ENCODE data around the gene PIAS4. TPM values are rescaled to one million over a fixed set of nuclear protein-coding genes. Genes with fewer than 3 reads are reported as not detected.

The PIAS4 gene
- total and polyA plus RNA-seq, 9 of the 15 experiments (the other 6 are each of a cell fraction or from before 2014, with no cell fraction given) = 0.27 to 34.9 (median 14.4) TPM

- H4K20me1 ChIP-seq (replicated peaks; ENCODE audit: control insufficient read depth, insufficient read depth, low read length) = peaks cover 44% of the 10 kb centered on the region
- peaks cover 58% of the 10 kb centered on the region for H3K79me2 ChIP-seq (ENCODE audit: control insufficient read depth, insufficient read depth, low read length)
- TF ChIP-seq MTA1 (IDR thresholded peaks at IDR 0.05; ENCODE audit: borderline replicate concordance) (no peak), ESRRB (CRISPR knock-in tag; IDR thresholded peaks at IDR 0.05; ENCODE audit: borderline replicate concordance) (no peak), AFF1 (IDR thresholded peaks at IDR 0.05; ENCODE audit: low read depth in 1 of 2, partially characterized antibody in 2 of 2) (no peak), NFXL1 (CRISPR knock-in tag; IDR thresholded peaks at IDR 0.05) (no peak), ESRRA (IDR thresholded peaks at IDR 0.05; ENCODE audit: borderline replicate concordance, low read depth) (no peak), HNRNPK (IDR thresholded peaks at IDR 0.05; ENCODE audit: low read depth, low read length, poor library complexity, severe bottlenecking) (no peak), MXI1 (IDR thresholded peaks at IDR 0.05; ENCODE audit: low read depth, low read length) (0 out of 2 replicates have a peak, but pooled peaks have one; percentile 18), ZBTB33 (CRISPR knock-in tag; IDR thresholded peaks at IDR 0.05) (0 out of 2 replicates have a peak, but pooled peaks have one; percentile 20), E2F5 (CRISPR knock-in tag; IDR thresholded peaks at IDR 0.05) (no peak)
- TF ChIP-seq, protein P1, sequence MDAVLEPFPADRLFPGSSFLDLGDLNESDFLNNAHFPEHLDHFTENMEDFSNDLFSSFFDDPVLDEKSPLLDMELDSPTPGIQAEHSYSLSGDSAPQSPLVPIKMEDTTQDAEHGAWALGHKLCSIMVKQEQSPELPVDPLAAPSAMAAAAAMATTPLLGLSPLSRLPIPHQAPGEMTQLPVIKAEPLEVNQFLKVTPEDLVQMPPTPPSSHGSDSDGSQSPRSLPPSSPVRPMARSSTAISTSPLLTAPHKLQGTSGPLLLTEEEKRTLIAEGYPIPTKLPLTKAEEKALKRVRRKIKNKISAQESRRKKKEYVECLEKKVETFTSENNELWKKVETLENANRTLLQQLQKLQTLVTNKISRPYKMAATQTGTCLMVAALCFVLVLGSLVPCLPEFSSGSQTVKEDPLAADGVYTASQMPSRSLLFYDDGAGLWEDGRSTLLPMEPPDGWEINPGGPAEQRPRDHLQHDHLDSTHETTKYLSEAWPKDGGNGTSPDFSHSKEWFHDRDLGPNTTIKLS (IDR thresholded peaks at IDR 0.05; ENCODE audit: borderline replicate concordance, low read depth) = no peak
These were observed 57.1 kb downstream of the PIAS4 start for GRCh38 chr19:4064496-4065260.

More at GRCh38 chr19:4064496-4065260, 57.1 kb downstream of the PIAS4 start:
- in situ Hi-C loops (cut with MboI) (no loop called here), intact Hi-C loops (cut with micrococcal nuclease) (loop anchor here (5.0 to 10.0 kb wide), 3 partner anchors 57 to 120 kb away; partner anchors contain the start of genes ANKRD24, MAP2K2, PIAS4 and SIRT6)
- CTCF ChIA-PET (ENCODE audit: low intra/inter-chr PET ratio) = no interaction called here
- no peaks in the 10 kb centered on the region for H3K27me3 ChIP-seq (ENCODE audit: control insufficient read depth in 2 of 2, insufficient read depth in 2 of 2, low read length in 2 of 2)
- DNase-seq (ENCODE audit: extremely low read depth in 1 of 4, low spot score in 3 of 4) (peak; percentile 65 to 76 (median 70)), ATAC-seq (peak; percentile 5), FAIRE-seq (no peak)
- no peaks in the 10 kb centered on the region for H3K9me3 ChIP-seq (replicated peaks; ENCODE audit: control insufficient read depth, insufficient read depth, low read depth, low read length)
- peaks cover 15% of the 10 kb centered on the region for H3K9me1 ChIP-seq (ENCODE audit: control insufficient read depth, insufficient read depth, low read length)
- H3K9ac ChIP-seq (ENCODE audit: insufficient read depth in 1 of 2, low read depth in 2 of 2, low read length in 2 of 2) = peak overlapping the region; percentile 89 to 95
- no peak overlapping the region for H2AFZ ChIP-seq (ENCODE audit: low read depth, low read length)
- H3K4me1 ChIP-seq (replicated peaks in 1 of 2; ENCODE audit: control insufficient read depth in 2 of 2, insufficient read depth in 2 of 2, low read length in 2 of 2) = peaks cover 33 to 83% of the 10 kb centered on the region in 2 experiments
- H3K36me3 ChIP-seq (ENCODE audit: control insufficient read depth, insufficient read depth, low read length) = peaks cover 47% of the 10 kb centered on the region; the same call in 2 of the 3 replicates
- H3K4me3 ChIP-seq = peak overlapping the region; percentile 95
- peak overlapping the region; percentile 95 for H3K27ac ChIP-seq (ENCODE audit: extremely low read depth, low read depth, low read length)
- peak overlapping the region; percentile 82 for H3K4me2 ChIP-seq (ENCODE audit: insufficient read depth, low read length)
- 1% methylated on average over 29 of the region's 57 CpGs for WGBS (ENCODE audit: insufficient coverage, low coverage, missing lambda C conversion rate)
- POLR2A ChIA-PET = interaction anchor here (0.5 to 0.6 kb wide), 3 partner anchors 26 to 883 kb away, joined by 3 to 5 read pairs (median 3); no protein-coding TSS in a partner anchor
- BruUV-seq (replicated peaks) = no TSS peak
